ENCODE data around the gene PGAP6.

DNA sequence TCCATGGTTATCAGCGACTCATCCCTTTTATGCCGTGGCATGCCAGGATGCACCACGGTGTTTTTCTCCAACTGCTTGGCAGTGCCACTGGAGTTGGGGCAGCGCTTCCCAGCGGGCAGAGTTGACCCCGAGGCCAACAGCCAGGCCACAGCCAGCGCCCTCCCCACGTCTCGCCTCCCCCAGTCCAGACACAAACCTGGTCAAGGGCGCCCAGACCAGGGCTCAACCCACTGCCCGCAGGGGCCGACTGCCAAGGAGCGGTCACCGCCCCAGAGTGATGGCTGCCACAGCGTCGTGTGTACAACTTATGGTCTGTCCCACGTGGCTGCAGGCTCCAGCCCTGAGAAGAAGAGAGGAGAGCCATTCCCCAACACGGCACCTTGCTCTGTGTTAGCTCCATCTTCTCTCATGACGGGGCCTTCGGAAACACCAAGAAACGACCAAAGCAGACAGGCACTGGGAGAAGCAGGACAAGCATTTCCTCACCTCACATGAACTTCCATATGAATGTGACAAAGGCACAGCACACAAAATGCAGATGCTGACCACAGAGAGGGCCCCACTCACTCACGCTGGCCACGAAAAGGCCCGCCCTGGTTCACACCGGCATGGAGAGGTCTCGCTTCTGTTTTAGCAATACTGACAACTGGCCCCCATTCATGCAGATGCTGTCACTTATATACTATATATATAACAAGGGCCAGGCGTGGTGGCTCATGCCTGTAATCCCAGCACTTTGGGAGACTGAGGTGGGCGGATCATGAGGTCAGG lies 56.2 kb downstream of the PGAP6 start:
- TF ChIP-seq YY1 (IDR thresholded peaks at IDR 0.05; ENCODE audit: insufficient read depth, insufficient read length), result no peak
- no peak for TF ChIP-seq ZNF274 (IDR thresholded peaks at IDR 0.05; ENCODE audit: low read depth, low read length)
